ENCODE measurements around the gene LCAT.

- no peak for TF ChIP-seq CTCF (optimal IDR thresholded peaks at IDR 0.05 in 1 of 3, IDR thresholded peaks at IDR 0.05 in 1 of 3, conservative IDR thresholded peaks at IDR 0.05 in 1 of 3; ENCODE audit: extremely low read depth in 1 of 3, insufficient read depth in 2 of 3, low read length in 3 of 3)
- TF ChIP-seq EZH2 (IDR thresholded peaks at IDR 0.05; ENCODE audit: low read length): no peak
Measured at GRCh38 chr16:67893743-67894399, 50.0 kb downstream of the LCAT start.
